Mesendoderm (in vitro differentiated cells): ENCODE results near the gene GOLGA3.
"Not testable (repeated sequence)": the region's sequence is repeated elsewhere in the genome, so short reads cannot be mapped to it uniquely, and the experiment has no call there.

Experiments
- DNase-seq: peaks from one replicate; pipeline ENCODE4 v3.0.0; 2013
- H2AK5ac ChIP-seq: 2 replicates; pipeline ENCODE4 v1.6.1; 2013; ENCODE audit warnings: low read length, inconsistent platforms
- H2BK120ac ChIP-seq: 2 replicates; pipeline ENCODE4 v1.6.1; 2013; ENCODE audit warnings: low read depth, mild to moderate bottlenecking, low read length, moderate library complexity, mixed read lengths
- H2BK15ac ChIP-seq: replicated peaks from 2 replicates; pipeline ENCODE4 v1.6.1; 2013; ENCODE audit warnings: low read depth, mild to moderate bottlenecking, moderate library complexity
- H2BK5ac ChIP-seq: 2 replicates; pipeline ENCODE4 v1.6.1; 2013; ENCODE audit warnings: low read length, inconsistent platforms
- H3K18ac ChIP-seq: 2 replicates; pipeline ENCODE4 v1.6.1; 2013; ENCODE audit warnings: mild to moderate bottlenecking, low read length, mixed read lengths
- H3K23ac ChIP-seq: one replicate; pipeline ENCODE4 v1.6.1; 2013; ENCODE audit warnings: low read length
- H3K27ac ChIP-seq: 2 replicates; pipeline ENCODE4 v1.5.1; 2013; ENCODE audit warnings: low read depth, mild to moderate bottlenecking, inconsistent platforms, low read length, moderate library complexity
- H3K27me3 ChIP-seq: 2 replicates; pipeline ENCODE4 v1.6.1; 2013; ENCODE audit warnings: low read length, control low read depth, mild to moderate bottlenecking, inconsistent platforms; ENCODE audit not compliant: insufficient read depth, poor library complexity
- H3K36me3 ChIP-seq: 2 replicates; pipeline ENCODE4 v1.6.1; 2013; ENCODE audit warnings: low read length, inconsistent platforms; ENCODE audit not compliant: control insufficient read depth, insufficient read depth
- H3K4ac ChIP-seq: one replicate; pipeline ENCODE4 v1.6.1; 2013; ENCODE audit warnings: low read depth, mild to moderate bottlenecking, low read length, moderate library complexity
- H3K4me1 ChIP-seq: 2 replicates; pipeline ENCODE4 v1.6.1; 2013; ENCODE audit warnings: low read depth, low read length, inconsistent platforms; ENCODE audit not compliant: control insufficient read depth
- H3K4me2 ChIP-seq: 2 replicates; pipeline ENCODE4 v1.6.1; 2013; ENCODE audit warnings: low read length
- H3K4me3 ChIP-seq: 2 replicates; pipeline ENCODE4 v1.5.1; 2013; ENCODE audit warnings: mild to moderate bottlenecking, low read length
- H3K56ac ChIP-seq: one replicate; pipeline ENCODE4 v1.6.1; 2013; ENCODE audit warnings: low read length
- H3K79me1 ChIP-seq: 2 replicates; pipeline ENCODE4 v1.6.1; 2013; ENCODE audit warnings: low read length, inconsistent platforms
- H3K79me2 ChIP-seq: 2 replicates; pipeline ENCODE4 v1.6.1; 2013; ENCODE audit warnings: mild to moderate bottlenecking, low read length; ENCODE audit not compliant: control insufficient read depth, insufficient read depth
- H3K9ac ChIP-seq: 2 replicates; pipeline ENCODE4 v1.6.1; 2013; ENCODE audit warnings: low read length, inconsistent platforms
- H4K5ac ChIP-seq: one replicate; pipeline ENCODE4 v1.6.1; 2013; ENCODE audit warnings: low read length
- H4K8ac ChIP-seq: one replicate; pipeline ENCODE4 v1.6.1; 2013; ENCODE audit warnings: low read depth, mild to moderate bottlenecking, control low read depth, low read length, moderate library complexity
- WGBS: extraction: QIAGEN DNeasy Blood & Tissue Kit; methylation state at CpG from one replicate; pipeline ENCODE4 v1.1.7; 2013; ENCODE audit warnings: low lambda C conversion rate, missing lambda C conversion rate; ENCODE audit not compliant: insufficient coverage; ENCODE audit errors: extremely low coverage; 5-methylcytosine and 5-hydroxymethylcytosine counted together

GOLGA3 gene

DNA sequence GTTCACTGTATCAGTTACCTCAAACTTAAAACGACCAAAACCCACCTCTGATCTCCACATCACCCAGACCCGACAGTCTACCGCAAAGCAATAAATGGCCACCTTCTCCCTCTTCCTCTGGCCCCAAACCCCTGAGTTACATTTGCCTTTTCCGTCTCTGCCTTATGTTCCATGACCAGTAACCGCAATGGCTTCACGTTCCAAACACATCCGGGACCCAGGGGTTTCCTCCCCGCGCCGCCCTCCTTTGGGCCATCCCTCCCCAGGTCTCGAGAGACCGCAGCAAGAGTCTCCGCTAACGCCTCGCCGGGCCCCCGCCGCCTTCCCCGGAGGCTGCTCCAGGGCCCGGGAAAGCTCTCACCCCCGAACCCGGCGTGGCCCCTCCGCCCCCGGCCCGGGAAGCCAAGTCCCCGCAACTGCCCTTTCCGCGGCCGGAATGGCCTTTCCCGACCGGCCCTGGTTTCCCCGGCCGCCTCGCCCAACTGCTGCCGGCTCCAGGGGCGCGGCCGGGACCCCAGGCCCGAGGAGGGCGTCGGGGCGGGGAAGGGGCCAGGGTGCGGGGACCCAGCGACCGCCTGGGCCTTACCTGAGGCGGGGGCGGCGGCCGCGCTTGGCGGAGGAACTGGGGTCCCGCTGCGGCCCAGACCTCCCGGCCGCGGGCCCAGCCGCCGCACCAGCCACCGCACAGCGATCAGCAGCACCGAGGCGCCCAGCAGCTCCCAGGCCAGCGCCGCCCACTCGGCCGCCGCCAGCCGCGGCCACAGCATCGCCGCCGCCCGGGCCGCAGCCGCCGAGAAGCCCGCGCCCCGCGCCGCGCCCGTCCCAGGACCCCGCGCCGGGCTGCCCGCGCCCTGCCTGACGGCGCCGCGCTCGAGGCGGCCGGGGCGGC lies 67.4 kb downstream of the GOLGA3 start, which contains the start of gene ANKLE2:
ANKLE2 (minus strand) TSS at position 801 of the 889 bp plus-strand sequence; CDS start at position 767, 34 bp downstream.
- WGBS, result no CpG with 5 or more reads among the region's 97 CpGs
- H3K4me3 ChIP-seq, result peak within 1 kb of the TSS; percentile 79
- H3K4me1 ChIP-seq, result no peaks in the 10 kb centered on the region
- peak within 1 kb of the TSS; percentile 95 for H3K56ac ChIP-seq
- no peak within 1 kb of the TSS for H2AK5ac ChIP-seq
- peak within 1 kb of the TSS; percentile 66 for H3K23ac ChIP-seq
- H3K9ac ChIP-seq, result peak within 1 kb of the TSS; percentile 97
- peak within 1 kb of the TSS; percentile 95 for H3K4ac ChIP-seq
- H3K18ac ChIP-seq, result peak within 1 kb of the TSS; percentile 99
- peak within 1 kb of the TSS; percentile 99 for H3K27ac ChIP-seq
- peaks cover 3% of the 10 kb centered on the region for H3K36me3 ChIP-seq
- peaks cover 47% of the 10 kb centered on the region for H3K79me2 ChIP-seq
- no peak within 1 kb of the TSS for H2BK15ac ChIP-seq
- peak within 1 kb of the TSS; percentile 50 for H2BK5ac ChIP-seq
- peak; percentile 58 for DNase-seq
- peak within 1 kb of the TSS; percentile 90 for H2BK120ac ChIP-seq
- H4K5ac ChIP-seq, result no peak within 1 kb of the TSS
- peaks cover 8% of the 10 kb centered on the region for H3K79me1 ChIP-seq
- peak within 1 kb of the TSS; percentile 69 for H4K8ac ChIP-seq
- H3K4me2 ChIP-seq, result peak within 1 kb of the TSS; percentile 90
- peaks cover 2% of the 10 kb centered on the region for H3K27me3 ChIP-seq

GRCh38 chr12:132759359-132759758 lies 69.3 kb downstream of the GOLGA3 start:
- Histone ChIP-seq H3K4ac (no peak overlapping the region), H3K27me3 (peaks cover 2% of the 10 kb centered on the region), H3K23ac (no peak overlapping the region), H3K4me1 (no peaks in the 10 kb centered on the region), H3K18ac (no peak overlapping the region), H3K79me2 (peaks cover 52% of the 10 kb centered on the region), H4K8ac (no peak overlapping the region), H3K9ac (no peak overlapping the region), H4K5ac (no peak overlapping the region), H3K56ac (no peak overlapping the region), H3K4me2 (no peak overlapping the region), H3K79me1 (peaks cover 9% of the 10 kb centered on the region), H2AK5ac (no peak overlapping the region), H3K27ac (no peak overlapping the region), H3K36me3 (peaks cover 5% of the 10 kb centered on the region), H3K4me3 (no peak overlapping the region), H2BK120ac (no peak overlapping the region), H2BK15ac (no peak overlapping the region), H2BK5ac (no peak overlapping the region)
- WGBS, result no CpG with 5 or more reads among the region's 8 CpGs
- DNase-seq, result no peak

DNA sequence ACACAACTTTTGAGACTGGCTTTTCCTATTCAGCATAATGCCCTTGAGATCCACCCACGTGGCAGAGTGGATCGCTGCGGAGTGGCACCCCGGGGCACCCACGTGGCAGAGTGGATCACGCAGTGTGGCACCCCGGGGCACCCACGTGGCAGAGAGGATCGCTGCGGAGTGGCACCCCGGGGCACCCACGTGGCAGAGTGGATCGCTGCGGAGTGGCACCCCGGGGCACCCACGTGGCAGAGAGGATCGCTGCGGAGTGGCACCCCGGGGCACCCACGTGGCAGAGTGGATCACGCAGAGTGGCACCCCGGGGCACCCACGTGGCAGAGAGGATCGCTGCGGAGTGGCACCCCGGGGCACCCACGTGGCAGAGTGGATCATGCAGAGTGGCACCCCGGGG lies 69.8 kb downstream of the GOLGA3 start:
- not testable (repeated sequence) for H3K79me1 ChIP-seq, H2AK5ac ChIP-seq, H2BK120ac ChIP-seq, H3K4me1 ChIP-seq, H2BK15ac ChIP-seq, DNase-seq, H3K9ac ChIP-seq, H3K18ac ChIP-seq, H4K8ac ChIP-seq, H3K56ac ChIP-seq, H3K4me2 ChIP-seq, H3K36me3 ChIP-seq, H3K4me3 ChIP-seq, H2BK5ac ChIP-seq, H3K27ac ChIP-seq, H3K23ac ChIP-seq, H3K4ac ChIP-seq, H3K27me3 ChIP-seq, H4K5ac ChIP-seq
- no CpG with 5 or more reads among the region's 28 CpGs for WGBS
- peaks cover 52% of the 10 kb centered on the region for H3K79me2 ChIP-seq

GRCh38 chr12:132754160-132754932 lies 74.3 kb downstream of the GOLGA3 start:
- Histone ChIP-seq H3K4ac (no peak overlapping the region), H3K36me3 (peaks cover 12% of the 10 kb centered on the region), H3K4me1 (no peaks in the 10 kb centered on the region), H4K5ac (no peak overlapping the region), H4K8ac (no peak overlapping the region), H2BK5ac (no peak overlapping the region), H3K56ac (no peak overlapping the region), H3K18ac (no peak overlapping the region), H3K4me3 (no peak overlapping the region), H3K23ac (no peak overlapping the region), H3K79me1 (peaks cover 7% of the 10 kb centered on the region), H3K27me3 (peaks cover 2% of the 10 kb centered on the region), H3K9ac (no peak overlapping the region), H3K79me2 (peaks cover 36% of the 10 kb centered on the region), H2BK15ac (no peak overlapping the region), H2BK120ac (no peak overlapping the region), H2AK5ac (no peak overlapping the region), H3K27ac (no peak overlapping the region), H3K4me2 (no peak overlapping the region)
- DNase-seq, result peak; percentile 54
- WGBS, result no CpG with 5 or more reads among the region's 14 CpGs

DNA sequence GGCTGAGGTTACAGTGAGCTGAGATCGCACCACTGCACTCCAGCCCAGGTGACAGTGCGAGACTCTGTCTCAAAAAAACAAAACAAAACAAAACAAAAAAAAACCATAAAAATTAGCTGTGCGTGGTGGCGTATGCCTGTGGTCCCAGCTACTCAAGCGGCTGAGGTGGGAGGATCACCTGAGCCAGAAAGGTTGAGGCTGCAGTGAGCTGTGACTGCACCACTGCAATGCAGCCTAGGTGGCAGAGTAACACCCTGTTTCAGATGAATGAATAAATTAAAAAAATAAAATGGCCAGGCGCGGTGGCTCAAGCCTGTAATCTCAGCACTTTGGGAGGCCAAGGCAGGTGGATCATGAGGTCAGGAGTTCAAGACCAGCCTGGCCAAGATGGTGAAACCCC lies 75.0 kb downstream of the GOLGA3 start:
- DNase-seq, H3K56ac ChIP-seq, H3K4me2 ChIP-seq, H3K79me1 ChIP-seq, H4K5ac ChIP-seq, H3K4ac ChIP-seq, H4K8ac ChIP-seq, H3K18ac ChIP-seq, H3K9ac ChIP-seq, H3K4me1 ChIP-seq, H3K27me3 ChIP-seq, H3K23ac ChIP-seq, H3K27ac ChIP-seq, H2AK5ac ChIP-seq, H2BK120ac ChIP-seq, H2BK15ac ChIP-seq, H3K4me3 ChIP-seq, H2BK5ac ChIP-seq: not testable (repeated sequence)
- Histone ChIP-seq H3K79me2 (peaks cover 29% of the 10 kb centered on the region), H3K36me3 (peaks cover 12% of the 10 kb centered on the region)
- no CpG with 5 or more reads among the region's 7 CpGs for WGBS
